Esophagus squamous epithelium (tissue), 4 donors: ENCODE results near the gene DNAH1.

ENCODE experiments used
- CTCF ChIP-seq, 6 experiments: fragments of 450-650 bp in 4 of 6; fragments of 200-600 bp in 2 of 6; sonication (generic) in 2 of 6; IDR thresholded peaks; one replicate each; pipeline ENCODE4 v1.5.1; 2016 to 2019; ENCODE audit warnings: antibody characterized with exemption in 6 of 6, mild to moderate bottlenecking in 4 of 6, moderate library complexity in 4 of 6
- POLR2A ChIP-seq, 4 donors: fragments of 450-650 bp; IDR thresholded peaks; one replicate each; pipeline ENCODE4 v1.6.1; 2017; ENCODE audit warnings: antibody characterized with exemption in 4 of 4, mild to moderate bottlenecking in 4 of 4, moderate library complexity in 3 of 4

DNA sequence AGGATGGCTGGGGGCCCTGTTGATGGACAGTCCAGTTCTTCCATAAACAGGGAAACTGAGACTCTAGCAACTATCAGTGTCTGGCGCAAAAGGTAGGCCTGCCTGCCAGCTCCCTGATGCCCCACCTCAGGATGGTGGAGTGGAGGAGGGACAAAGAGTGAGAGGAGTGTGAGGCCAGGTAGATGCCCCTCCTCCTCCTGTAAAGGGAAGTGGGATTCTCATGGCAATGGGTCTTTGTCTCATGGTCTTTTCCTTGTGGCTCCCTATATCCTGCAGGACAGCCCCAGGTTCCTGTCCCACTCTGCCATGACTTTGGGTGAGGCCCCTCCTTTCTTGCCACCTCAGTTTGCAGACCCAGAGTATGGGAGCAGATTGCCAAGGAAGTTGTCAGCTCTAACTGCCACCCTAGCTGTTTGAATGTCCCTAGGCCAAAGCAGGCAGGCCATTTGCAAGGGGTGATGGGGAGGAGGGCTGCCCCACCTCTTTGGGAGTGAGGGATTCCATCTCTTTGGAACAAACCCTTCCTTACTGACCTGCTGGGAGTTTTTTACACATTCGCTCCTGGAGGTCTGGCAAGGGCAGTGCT, 2.8 kb upstream of the DNAH1 start:
- no peak for TF ChIP-seq CTCF (IDR thresholded peaks at IDR 0.05)
- no peak for TF ChIP-seq POLR2A (IDR thresholded peaks at IDR 0.05)
